NCI-H526 treated with DMSO at 0.1 percent for 48 hours (cell line): Measurements from ENCODE around the gene VAMP5.
"Not testable (repeated sequence)": the region's sequence is repeated elsewhere in the genome, so short reads cannot be mapped to it uniquely, and the experiment has no call there.

Experiments used
- DNase-seq: peaks from one replicate; lab custom pipeline; 2025; lab: John Stamatoyannopoulos, UW

Gene VAMP5

DNA sequence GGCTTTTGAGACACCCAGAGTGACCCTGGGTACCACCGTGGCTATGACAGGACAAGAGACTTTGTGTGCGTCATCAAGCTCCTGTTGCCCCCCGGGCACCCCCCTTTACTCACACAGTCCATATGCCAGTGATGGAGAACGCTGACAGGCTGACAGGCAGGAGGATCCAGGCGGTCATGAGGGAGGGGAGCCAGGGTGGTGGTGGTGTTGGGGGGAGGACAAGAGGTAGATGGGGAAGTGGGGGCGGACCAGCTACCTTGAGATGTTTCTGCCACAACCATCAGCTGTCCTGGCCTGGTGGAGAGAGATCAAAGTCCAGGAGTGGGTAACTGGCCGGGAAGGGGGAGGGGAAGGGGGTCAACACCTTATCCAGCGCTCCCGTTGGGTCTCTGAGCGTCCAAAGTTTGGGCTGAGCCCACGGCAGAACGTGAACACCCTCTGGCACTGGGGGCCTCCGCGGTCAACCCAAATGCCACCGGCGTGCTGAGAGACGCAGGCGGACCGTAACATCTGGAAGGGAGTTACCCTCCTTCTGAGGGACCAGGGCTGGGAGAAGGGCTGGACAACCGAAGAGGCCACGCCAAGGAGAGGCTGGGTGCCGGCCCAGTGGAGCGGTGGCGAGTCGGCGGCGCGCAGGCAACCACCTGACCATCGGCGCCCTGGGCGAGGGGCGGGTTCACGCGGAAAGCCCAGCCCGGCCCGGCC is 17.7 kb downstream of the VAMP5 start:
- DNase-seq = no peak

DNA sequence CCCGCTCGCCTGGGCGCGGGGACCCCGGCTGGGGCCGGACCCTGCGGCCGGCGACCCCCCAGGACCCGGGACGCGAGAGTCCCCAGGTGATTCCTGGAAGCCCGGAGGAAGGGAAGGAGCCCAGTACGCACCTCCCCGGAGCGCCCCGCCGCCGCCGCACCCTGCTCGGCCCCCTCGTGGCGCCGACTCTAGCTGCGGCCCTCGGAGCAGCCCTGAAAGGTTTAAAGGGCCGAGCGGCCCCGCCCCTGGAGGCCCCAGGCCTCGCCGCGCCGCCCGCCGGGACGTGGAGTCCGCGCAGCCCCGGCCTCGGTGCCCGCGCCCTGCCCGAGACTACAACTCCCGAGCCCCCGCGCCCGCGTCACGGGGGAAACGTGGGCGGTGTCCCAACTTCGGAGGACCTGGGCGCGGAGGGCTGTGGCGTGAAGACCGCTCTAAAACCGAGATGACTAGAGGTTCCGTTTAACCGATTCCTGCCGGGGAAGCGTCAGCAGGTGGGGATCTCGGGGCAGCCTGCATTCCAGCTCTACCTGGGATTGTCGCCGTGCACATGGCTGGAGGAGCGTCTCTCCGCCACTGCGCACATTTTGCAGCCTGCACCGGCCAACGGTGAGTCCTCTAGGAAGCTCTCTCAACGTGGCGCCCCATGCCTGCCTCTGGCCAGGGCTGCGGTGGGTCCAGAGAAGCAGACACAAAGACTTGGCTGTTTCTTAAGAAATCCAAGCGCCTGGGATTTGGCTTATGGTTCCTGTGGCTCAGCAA is 18.4 kb downstream of the VAMP5 start, which contains the start of gene TMEM150A:
TSS of gene TMEM150A (minus strand) at position 223 of the 759 bp plus-strand sequence. CDS start 750 bp downstream, outside the sequence.
- DNase-seq = peak; percentile 74

- DNase-seq = not testable (repeated sequence)
Measured at GRCh38 chr2:85604133-85604444, 19.9 kb downstream of the VAMP5 start.

DNA sequence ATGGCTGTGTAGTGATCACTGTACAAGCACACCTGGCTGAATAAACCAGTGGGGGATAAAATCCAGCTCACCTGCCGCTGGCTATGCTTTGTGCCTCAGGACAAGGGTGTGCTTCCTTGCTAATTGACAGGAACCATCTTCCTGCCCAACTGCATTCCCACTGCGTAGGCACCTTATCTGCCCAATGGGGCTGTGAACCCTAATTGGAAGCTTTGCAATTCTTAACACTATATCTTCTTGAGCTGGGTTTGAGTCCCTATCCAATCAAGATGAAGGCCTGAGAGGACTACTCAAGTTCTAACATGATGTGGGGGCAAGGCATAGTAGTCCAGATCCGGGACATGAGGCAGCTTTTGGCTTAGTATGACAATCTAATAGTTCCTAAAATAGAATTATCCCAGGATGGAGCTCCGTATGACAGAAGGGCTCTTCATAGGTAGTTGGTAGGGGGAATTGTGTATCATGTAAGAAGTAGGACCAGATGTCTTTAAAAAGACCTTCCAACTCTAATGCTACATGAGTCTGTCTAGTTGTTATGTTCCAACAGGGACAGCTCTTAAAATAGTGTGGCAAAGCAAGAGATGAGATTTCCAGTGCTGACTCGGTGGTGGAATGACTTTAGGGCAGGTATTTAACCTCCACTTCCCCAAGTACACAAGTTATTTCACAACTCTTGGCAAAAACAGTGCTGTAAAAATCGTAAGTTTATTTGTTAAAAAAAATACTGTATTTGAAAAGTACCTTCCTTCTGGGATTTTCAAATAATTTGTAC is 20.5 kb downstream of the VAMP5 start:
- no peak for DNase-seq

GRCh38 chr2:85605406-85606115 is 21.3 kb downstream of the VAMP5 start:
- DNase-seq = no peak

- no peak for DNase-seq
Measured at GRCh38 chr2:85606116-85606455, 21.9 kb downstream of the VAMP5 start.

DNA sequence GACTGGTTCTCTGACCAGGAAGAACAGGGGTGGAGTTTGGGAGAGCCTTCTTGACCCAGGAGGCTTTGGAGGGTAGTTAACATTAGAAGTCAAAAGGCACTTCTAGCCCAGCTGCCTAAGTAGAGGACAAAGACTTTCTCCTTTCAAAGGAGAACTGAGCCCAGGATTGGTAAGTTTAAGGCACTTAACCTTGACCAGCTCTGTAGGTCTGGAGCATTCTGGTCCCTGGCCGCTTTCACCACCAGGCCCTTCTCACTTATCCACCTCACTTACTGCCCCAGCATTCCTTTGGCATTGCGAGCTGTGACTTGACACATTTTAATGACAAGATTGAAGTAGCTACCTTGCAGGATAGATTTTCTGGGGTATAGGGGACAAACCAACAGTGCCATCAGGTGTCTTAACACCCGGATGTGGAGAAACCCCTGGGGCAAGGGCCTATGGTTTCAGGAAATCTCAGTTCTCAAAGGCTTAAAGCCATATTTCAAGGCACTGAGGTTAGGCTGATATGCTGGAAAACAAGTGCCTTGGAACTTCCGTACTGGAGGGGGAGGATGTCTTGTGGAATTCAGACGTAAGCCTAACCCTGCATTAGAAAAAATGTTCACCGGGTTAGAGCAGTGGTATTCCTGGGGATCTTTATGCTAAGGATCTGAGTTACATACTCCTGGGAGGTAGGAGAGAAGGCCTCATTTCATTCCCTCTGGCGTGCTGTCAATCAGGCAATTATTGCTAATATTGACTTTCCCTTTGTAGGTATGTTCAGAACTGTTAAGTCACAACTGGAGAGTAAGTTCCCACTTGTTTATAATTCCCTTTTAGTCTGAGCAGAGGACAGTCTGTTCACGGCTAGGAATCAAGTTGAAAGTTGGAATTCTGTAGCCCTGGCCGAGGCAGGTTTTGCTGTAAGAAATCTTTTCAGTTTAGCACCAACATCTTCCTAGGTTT is 23.3 kb downstream of the VAMP5 start:
- DNase-seq = no peak

DNA sequence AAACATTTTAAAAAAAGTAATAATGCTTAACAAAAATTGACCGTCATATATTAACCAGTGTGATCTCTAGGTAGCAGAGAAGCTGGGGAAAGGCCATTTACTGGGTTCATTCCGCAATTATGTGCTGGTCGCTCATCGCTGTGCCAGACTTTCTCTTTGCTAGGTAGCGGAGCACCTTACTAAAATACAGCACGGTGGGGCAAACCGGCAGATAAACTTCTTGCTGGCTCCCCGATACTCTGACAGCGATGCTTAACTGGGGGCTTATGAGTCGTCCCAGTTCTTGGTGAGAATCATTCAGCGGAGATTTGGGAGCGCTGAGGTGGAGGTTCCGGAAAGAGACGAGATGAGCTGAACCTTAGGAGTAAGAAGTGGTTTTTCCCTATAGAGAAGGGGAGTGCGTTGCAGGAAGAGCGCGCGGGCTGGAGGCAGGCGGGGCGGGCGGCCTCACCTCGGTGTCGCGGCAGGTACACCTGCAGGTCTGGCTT is 27.0 kb downstream of the VAMP5 start:
- no peak for DNase-seq

DNA sequence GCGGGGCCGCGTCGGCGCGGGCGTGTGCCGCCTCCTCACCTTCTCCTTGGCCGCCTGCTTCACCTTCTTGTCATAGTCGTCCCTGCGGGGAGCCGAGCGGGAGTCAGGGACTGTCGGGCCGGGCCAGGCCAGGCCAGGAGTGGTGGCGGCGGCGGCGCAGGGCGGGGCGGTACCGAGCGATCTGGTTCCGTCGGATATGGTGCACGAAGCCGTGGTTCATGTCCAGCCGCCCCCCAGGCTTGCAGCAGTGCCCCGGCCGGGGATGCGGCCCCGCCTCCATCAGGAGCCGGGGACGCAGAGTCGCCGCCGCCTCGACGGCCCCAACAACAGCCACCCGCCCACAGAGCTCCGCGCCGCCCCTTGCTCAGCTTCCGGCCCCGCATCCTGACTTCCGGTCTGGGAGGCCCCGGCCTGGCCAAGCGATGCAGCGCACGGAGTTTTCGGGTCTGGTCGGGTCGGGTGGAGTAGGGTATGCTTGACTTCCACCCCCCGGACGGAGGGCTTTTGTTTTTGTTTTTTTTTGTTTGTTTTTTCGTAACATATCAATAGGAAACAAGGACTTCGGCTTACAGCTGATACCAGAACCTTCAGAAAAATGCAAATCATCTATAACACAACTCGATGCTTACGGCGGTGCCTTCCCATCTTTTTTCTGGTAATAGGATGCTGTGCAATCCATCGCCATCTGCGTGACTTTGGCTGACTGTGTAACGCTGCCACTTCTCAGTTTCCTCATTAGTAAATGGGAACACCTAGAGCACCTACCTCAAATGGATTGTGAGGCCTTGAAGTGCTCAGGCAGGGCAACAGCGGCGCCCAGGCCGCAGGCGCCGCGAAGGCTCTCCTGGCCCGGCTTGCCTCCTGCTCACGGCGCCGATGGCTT is 27.7 kb downstream of the VAMP5 start, which contains the start of gene C2orf68:
TSS of gene C2orf68 (minus strand) at position 362 of the 883 bp plus-strand sequence. CDS start at position 280, 82 bp downstream.
- peak; percentile 79 for DNase-seq

- no peak for DNase-seq
Measured at GRCh38 chr2:85613717-85614515, 29.7 kb downstream of the VAMP5 start.

- DNase-seq = not testable (repeated sequence)
Measured at GRCh38 chr2:85614757-85615156, 30.5 kb downstream of the VAMP5 start.

DNA sequence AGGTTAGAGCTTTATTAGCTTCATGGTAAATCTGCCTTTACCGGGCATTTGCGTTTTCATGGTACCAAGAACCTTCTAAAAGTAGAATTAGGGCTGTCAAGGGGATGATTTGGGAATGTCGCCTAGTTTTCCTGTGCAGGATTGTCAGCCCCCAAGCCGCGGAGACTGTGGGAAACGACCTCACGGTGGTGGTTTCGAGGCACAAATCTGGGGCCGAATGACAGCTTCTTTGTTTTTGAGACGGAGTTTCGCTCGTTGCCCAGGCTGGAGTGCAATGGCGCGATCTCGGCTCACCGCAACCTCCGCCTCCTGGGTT is 31.1 kb downstream of the VAMP5 start:
- no peak for DNase-seq

- DNase-seq = not testable (repeated sequence)
Measured at GRCh38 chr2:85617723-85618122, 33.5 kb downstream of the VAMP5 start.

DNA sequence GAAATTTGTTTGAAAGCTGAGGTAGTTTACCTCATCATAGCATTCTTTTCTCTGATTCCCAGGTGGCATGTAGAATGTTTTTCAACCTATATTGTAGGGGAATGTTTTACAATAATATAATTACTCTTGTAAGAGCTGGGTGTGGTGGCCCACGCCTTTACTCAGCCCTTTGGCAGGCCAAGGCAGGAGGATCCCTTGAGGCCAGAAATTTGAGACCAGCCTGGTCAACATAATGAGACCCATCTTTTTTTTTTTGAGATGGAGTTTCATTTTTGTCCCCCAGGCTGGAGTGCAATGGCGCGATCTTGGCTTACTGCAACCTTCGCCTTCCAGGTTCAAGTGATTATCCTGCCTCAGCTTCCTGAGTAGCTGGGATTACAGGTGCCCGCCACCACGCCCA is 35.4 kb downstream of the VAMP5 start:
- no peak for DNase-seq

- DNase-seq = no peak
Measured at GRCh38 chr2:85621338-85621737, 37.1 kb downstream of the VAMP5 start.

DNA sequence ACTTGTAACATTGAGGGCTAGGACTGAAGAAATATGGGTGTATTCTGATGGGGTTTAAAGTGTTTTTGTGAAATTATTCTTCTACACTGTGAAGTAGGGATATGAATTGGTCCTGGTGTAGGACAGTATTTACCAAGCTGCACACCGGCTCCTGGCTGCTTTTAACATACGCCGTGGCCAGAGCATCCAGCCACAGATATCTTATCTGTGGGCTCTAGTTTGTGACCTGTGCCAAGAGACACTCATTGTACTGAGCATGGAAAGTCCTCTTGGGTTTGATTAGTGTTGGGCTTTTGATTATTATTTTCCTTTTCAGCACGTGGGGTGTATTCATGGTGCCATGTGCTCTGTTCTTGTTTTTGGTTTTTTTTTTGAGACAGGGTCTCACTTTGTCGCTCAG is 39.8 kb downstream of the VAMP5 start:
- no peak for DNase-seq

- DNase-seq = no peak
Measured at GRCh38 chr2:85628658-85629057, 44.4 kb downstream of the VAMP5 start.

DNA sequence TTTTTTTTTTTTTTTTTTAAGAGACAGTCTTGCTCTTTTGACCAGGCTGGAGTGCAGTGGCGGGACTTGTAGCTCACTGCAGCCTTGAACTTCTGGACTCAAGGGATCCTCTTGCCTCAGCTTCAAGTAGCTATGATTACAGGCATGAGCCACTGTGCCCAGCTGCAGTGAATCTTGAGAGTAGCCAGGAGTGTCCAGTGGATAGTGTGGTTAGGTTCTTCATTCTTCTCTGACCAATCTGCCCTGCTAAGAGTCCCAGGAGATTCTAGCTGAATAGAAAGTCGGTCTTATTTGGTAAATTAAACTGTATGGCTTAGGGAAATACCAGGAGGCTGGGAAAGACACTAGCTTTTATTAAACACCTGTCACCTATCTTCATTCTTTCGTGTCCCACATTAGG is 47.1 kb downstream of the VAMP5 start:
- no peak for DNase-seq

DNA sequence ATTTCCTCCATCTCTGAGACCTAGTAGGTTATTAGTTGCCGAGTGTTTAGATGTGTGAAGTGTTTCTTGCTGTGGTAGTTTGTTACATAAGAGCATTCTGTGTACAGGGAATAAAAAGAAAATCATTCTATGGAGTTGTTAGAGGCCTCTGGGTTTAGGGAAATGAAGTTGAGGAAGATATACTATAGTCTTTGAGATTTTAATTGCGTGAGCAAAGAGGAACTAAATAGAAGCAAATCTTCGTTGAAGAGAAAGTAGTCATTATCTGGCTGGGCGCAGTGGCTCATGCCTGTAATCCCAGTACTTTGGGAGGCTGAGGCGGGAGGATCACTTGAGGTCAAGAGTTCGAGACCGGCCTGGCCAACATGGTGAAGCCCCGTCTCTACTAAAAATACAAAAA is 50.8 kb downstream of the VAMP5 start:
- DNase-seq = no peak
